Activated naive CD8-positive, alpha-beta T cell treated with anti-CD3 and anti-CD28 coated beads for 36 hours (primary cell): Measurements from ENCODE around the gene BZW1. TPM values are rescaled to one million over a fixed set of nuclear protein-coding genes. Genes with fewer than 3 reads are reported as not detected.

Experiments
- DNase-seq: peaks from one replicate; pipeline ENCODE4 v3.0.0; 2021
- H3K27ac Mint-ChIP-seq: one replicate; pipeline ENCODE4 v1.8.0; 2022; ENCODE audit warnings: mild to moderate bottlenecking, moderate library complexity, mixed read lengths
- H3K27me3 Mint-ChIP-seq: one replicate; pipeline ENCODE4 v1.8.0; 2022; ENCODE audit warnings: mild to moderate bottlenecking, mixed read lengths
- H3K36me3 Mint-ChIP-seq: one replicate; pipeline ENCODE4 v1.8.0; 2021; ENCODE audit warnings: mild to moderate bottlenecking, mixed read lengths
- H3K4me1 Mint-ChIP-seq: one replicate; pipeline ENCODE4 v1.8.0; 2021; ENCODE audit warnings: mixed read lengths
- H3K4me3 Mint-ChIP-seq: one replicate; pipeline ENCODE4 v1.8.0; 2022; ENCODE audit warnings: mild to moderate bottlenecking, moderate library complexity, mixed read lengths
- H3K9me3 Mint-ChIP-seq: one replicate; pipeline ENCODE4 v1.8.0; 2022; ENCODE audit warnings: mixed read lengths
- total RNA-seq, 2 experiments: library from RNA; stranded (reverse); gene quantifications; one replicate each; pipeline ENCODE4 v1.2.3, GENCODE V29; 2021

Gene BZW1
- total RNA-seq, 2 experiments from 2014 or later, result 549 to 557 TPM

DNA sequence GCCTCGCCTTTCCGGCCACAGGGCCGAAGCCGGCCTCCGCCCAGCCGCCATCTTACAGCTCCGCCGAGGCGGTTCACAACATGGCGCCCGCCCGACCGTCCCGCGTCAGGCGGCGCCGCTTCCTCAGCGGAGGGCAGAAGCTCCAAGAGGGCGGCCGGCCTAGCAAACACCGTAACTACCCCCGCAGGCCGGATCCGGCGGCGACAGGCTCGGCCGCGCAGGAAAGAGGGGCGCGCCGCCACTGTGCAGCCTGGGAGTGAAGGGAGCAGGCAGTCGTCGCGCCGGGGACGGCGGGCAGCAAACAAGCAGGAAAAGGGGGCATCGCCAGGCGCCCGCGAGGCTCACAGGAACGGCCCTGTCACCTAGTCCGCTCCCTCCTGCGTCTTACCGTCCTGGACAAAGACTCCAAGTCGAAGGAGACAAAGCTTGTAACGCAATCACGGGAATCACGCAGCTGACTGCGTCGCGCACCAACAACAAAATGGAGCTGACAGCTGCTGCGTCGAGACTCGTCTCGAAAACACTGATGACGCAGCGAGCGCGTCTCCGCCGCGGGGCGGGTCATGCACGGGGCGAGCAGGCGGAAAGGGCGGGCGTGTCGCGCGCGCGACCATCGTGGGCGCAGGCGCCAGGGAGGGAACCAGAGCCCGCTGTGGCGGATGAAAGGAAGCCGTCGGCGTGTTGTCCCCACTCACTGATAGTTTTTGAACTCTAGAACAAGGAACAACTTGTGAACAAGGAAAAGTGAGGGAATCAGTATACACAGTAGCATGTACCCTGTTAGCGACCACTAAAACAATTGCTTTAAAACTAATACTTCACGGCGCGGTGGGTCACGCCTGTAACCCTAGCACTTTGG lies 52.7 kb downstream of the BZW1 start, which contains the start of gene CLK1:
TSS of gene CLK1 (minus strand) at position 483 of the 859 bp plus-strand sequence. CDS start 2,796 bp downstream, outside the sequence.
- H3K4me3 Mint-ChIP-seq, result peak within 1 kb of the TSS; percentile 91
- DNase-seq, result peak; percentile 93
- H3K9me3 Mint-ChIP-seq, result no peaks in the 10 kb centered on the region
- H3K4me1 Mint-ChIP-seq, result peaks cover 24% of the 10 kb centered on the region
- H3K27me3 Mint-ChIP-seq, result no peaks in the 10 kb centered on the region
- H3K36me3 Mint-ChIP-seq, result peaks cover 65% of the 10 kb centered on the region
- peak within 1 kb of the TSS; percentile 95 for H3K27ac Mint-ChIP-seq

- Mint-ChIP-seq H3K27ac (no peak overlapping the region), H3K9me3 (no peaks in the 10 kb centered on the region), H3K4me1 (peaks cover 7% of the 10 kb centered on the region), H3K27me3 (no peaks in the 10 kb centered on the region), H3K4me3 (no peak overlapping the region), H3K36me3 (peaks cover 40% of the 10 kb centered on the region)
- no peak for DNase-seq
Measured at GRCh38 chr2:200869014-200869413, 57.3 kb downstream of the BZW1 start.

DNA sequence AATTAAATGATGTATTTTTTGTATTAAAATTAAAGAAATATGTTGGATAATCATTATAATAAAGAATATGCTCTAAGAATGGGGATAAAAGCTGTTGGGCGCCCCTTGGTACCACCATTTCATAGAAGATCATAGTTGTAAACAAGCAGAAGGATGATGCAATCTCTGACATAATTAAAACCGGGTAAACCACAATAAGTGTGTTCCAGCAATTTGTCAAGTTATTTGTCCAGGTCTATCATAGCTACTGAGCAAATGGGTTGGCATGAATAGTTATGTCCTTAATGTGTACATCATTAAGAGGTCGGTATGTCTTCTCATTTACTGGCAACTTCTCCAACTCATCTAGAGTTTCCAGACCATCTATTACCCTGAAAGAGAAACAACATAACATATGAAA lies 59.4 kb downstream of the BZW1 start:
- Mint-ChIP-seq H3K36me3 (peaks cover 43% of the 10 kb centered on the region), H3K4me1 (no peaks in the 10 kb centered on the region), H3K4me3 (no peak overlapping the region), H3K27ac (peak overlapping the region; percentile 60), H3K27me3 (no peaks in the 10 kb centered on the region), H3K9me3 (no peaks in the 10 kb centered on the region)
- no peak for DNase-seq

GRCh38 chr2:200873560-200873959 lies 61.9 kb downstream of the BZW1 start:
- Mint-ChIP-seq H3K36me3 (peaks cover 41% of the 10 kb centered on the region), H3K4me1 (no peaks in the 10 kb centered on the region), H3K9me3 (no peaks in the 10 kb centered on the region), H3K27ac (no peak overlapping the region), H3K4me3 (no peak overlapping the region), H3K27me3 (no peaks in the 10 kb centered on the region)
- no peak for DNase-seq

Other genes with a start within 250 kb of the BZW1 start
- gene AOX1, start 225.9 kb upstream of the BZW1 start, total RNA-seq, result under 1 TPM in 1 of 2 experiments, not detected in 1; 0.19 TPM
- 10 to 100 TPM; 64.5 to 70.2 TPM for gene CLK1, start 52.7 kb downstream of the BZW1 start, total RNA-seq
- 10 to 100 TPM; 34.0 to 41.1 TPM for gene PPIL3, start 77.2 kb downstream of the BZW1 start, total RNA-seq
- gene NIF3L1, start 77.5 kb downstream of the BZW1 start, total RNA-seq, result 10 to 100 TPM; 30.2 to 33.9 TPM
- 10 to 100 TPM; 54.9 to 64.7 TPM for gene ORC2, start 151.8 kb downstream of the BZW1 start, total RNA-seq